ENCODE data around the gene PMM2. TPM values are rescaled to one million over a fixed set of nuclear protein-coding genes. Genes with fewer than 3 reads are reported as not detected.
"Not testable (repeated sequence)": the region's sequence is repeated elsewhere in the genome, so short reads cannot be mapped to it uniquely, and the experiment has no call there.

PMM2 gene
- total and polyA plus RNA-seq, 12 donors: 7.4 to 81.1 (median 26.3) TPM

DNA sequence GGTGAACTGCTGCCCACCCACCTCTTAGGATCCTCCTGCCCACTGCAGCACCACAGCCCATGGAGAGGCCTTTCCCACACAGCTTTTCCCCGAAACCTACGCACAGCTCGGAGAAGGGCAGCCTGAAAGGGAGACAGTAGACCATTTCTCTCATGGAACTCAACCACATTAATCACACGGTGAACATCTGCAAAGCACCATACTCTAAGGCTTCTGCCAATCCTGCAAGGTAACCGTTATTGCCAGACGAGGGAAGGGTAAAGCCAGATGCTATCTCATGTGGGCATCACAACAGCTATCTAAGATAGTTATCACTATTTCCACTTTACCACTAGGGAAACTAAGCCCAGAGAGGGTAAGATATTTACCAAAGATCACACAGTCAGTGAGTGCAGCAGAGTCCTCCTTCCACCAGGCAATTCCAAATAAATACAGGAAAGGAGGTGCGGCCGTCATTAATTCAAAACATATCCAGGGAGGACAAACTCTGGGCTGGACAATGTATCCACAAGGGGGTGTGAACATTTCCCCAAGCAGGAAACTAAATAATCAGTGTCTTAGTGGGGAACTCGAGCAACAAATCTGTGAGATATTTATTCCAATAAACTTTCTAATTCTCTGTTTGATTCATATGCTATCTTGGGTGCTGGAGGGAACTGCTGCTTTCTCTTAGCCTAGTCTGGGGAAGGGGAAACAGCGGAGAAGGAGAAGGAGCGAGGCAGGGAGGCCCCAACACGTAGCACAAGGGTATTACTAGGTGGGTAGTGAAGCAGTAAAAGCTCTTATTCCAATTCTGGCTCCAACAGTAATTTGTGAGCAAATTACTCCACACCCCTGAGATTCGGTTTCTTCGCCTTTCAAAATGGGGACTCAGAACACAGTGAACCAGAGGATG lies 923 bp upstream of the PMM2 start:
- no peak for TF ChIP-seq POLR2A (IDR thresholded peaks at IDR 0.05)
- Histone ChIP-seq H3K4me1 (replicated peaks in 1 of 2) (peaks cover 24 to 31% of the 10 kb centered on the region in 2 donors), H3K36me3 (replicated peaks in 1 of 2) (peaks cover 0 to 2% of the 10 kb centered on the region in 2 donors), H3K27ac (peak overlapping the region in 2 of 5 donors; percentile 48 to 92), H3K4me3 (peak overlapping the region; percentile 16 to 99 (median 88)), H3K9me3 (replicated peaks in 1 of 3) (no peaks in the 10 kb centered on the region), H3K27me3 (no peaks in the 10 kb centered on the region)
- WGBS, 4 donors: 42 to 52% (median 45%) methylated on average over 12 to 14 of the region's 14 CpGs
- DNase-seq: no peak
- intact Hi-C loops (cut with DNase I): loop anchor here in 1 of 2 donors (5.0 to 10.0 kb wide), 2 partner anchors 81 to 232 kb away; no protein-coding TSS in a partner anchor

DNA sequence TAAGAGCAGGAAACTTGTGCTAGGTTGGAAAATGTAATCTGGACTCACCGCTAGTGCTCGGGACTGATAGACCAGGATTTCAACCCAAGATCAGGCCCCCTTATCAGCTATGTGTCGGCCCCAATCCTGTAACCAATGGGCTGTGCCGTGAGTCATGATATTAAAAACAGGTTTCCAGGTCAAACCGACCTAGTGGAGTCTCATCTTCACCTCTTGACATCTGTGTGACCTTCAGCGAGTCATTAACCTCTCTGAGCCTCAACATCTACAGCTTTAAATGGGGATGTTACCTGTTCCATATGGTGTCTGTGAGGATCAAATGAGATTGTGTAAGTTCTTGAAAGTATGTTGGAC lies 512 bp downstream of the PMM2 start:
- Histone ChIP-seq H3K9me3 (replicated peaks in 1 of 3) (no peaks in the 10 kb centered on the region), H3K27me3 (no peaks in the 10 kb centered on the region), H3K27ac (peak overlapping the region in 4 of 5 donors; percentile 58 to 92 (median 65)), H3K4me1 (replicated peaks in 1 of 2) (peaks cover 24 to 31% of the 10 kb centered on the region in 2 donors), H3K36me3 (replicated peaks in 1 of 2) (peaks cover 0 to 17% of the 10 kb centered on the region in 2 donors), H3K4me3 (peak overlapping the region; percentile 81 to 99 (median 94))
- DNase-seq: peak in 2 of 7 donors; percentile 37 to 39
- 0 to 1% (median 1%) methylated on average over 5 to 6 of the region's 6 CpGs for WGBS, 4 donors
- intact Hi-C loops (cut with DNase I): loop anchor here in 1 of 2 donors (5.0 to 10.0 kb wide), 2 partner anchors 79 to 233 kb away; no protein-coding TSS in a partner anchor
- no peak for TF ChIP-seq POLR2A (IDR thresholded peaks at IDR 0.05)
- TF ChIP-seq, protein P1, sequence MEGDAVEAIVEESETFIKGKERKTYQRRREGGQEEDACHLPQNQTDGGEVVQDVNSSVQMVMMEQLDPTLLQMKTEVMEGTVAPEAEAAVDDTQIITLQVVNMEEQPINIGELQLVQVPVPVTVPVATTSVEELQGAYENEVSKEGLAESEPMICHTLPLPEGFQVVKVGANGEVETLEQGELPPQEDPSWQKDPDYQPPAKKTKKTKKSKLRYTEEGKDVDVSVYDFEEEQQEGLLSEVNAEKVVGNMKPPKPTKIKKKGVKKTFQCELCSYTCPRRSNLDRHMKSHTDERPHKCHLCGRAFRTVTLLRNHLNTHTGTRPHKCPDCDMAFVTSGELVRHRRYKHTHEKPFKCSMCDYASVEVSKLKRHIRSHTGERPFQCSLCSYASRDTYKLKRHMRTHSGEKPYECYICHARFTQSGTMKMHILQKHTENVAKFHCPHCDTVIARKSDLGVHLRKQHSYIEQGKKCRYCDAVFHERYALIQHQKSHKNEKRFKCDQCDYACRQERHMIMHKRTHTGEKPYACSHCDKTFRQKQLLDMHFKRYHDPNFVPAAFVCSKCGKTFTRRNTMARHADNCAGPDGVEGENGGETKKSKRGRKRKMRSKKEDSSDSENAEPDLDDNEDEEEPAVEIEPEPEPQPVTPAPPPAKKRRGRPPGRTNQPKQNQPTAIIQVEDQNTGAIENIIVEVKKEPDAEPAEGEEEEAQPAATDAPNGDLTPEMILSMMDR (IDR thresholded peaks at IDR 0.05): no peak

DNA sequence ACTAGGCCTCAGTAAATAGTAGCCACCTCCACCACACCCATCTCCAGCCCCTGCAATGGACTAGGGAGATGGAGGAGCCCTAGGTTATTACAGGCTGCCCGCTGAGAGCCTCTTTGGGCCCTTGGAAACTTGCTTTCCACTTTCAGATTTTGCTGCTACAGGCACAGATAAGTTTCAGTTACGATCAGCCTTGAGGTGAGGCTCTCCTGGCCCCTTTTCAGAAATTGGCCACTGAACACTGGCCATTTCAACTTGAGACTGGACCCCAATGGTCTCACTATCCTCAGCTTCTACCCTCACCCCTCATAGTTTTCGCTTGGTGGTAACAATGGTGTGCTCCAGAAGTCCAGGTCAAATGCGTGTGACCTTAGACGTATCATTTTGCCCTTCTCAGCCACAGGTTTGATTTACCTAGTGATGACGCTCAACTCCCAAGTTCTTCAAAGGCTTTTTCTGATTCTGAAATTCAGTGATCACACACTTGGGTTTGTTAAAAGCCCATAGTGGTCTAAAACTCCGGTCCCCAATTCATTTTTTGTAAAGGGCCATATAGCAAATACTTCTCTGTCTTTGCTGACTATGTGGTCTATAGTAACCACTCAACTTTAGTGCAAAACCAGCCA lies 1.0 kb downstream of the PMM2 start:
- H3K4me1 ChIP-seq (replicated peaks in 1 of 2): peaks cover 24 to 31% of the 10 kb centered on the region in 2 donors
- no peaks in the 10 kb centered on the region for H3K9me3 ChIP-seq (replicated peaks in 1 of 3)
- H3K4me3 ChIP-seq: peak overlapping the region in 3 of 4 donors; percentile 81 to 99 (median 93)
- TF ChIP-seq, protein P1 (IDR thresholded peaks at IDR 0.05): no peak
- TF ChIP-seq POLR2A (IDR thresholded peaks at IDR 0.05): no peak
- H3K27ac ChIP-seq: peak overlapping the region in 2 of 5 donors; percentile 58 to 92
- 55 to 67% (median 63%) methylated on average over 7 of the region's 7 CpGs for WGBS, 4 donors
- peaks cover 0 to 22% of the 10 kb centered on the region in 2 donors for H3K36me3 ChIP-seq (replicated peaks in 1 of 2)
- no peaks in the 10 kb centered on the region for H3K27me3 ChIP-seq
- no peak for DNase-seq
- intact Hi-C loops (cut with DNase I): loop anchor here in 1 of 2 donors (5.0 to 10.0 kb wide), 2 partner anchors 79 to 234 kb away; no protein-coding TSS in a partner anchor

DNA sequence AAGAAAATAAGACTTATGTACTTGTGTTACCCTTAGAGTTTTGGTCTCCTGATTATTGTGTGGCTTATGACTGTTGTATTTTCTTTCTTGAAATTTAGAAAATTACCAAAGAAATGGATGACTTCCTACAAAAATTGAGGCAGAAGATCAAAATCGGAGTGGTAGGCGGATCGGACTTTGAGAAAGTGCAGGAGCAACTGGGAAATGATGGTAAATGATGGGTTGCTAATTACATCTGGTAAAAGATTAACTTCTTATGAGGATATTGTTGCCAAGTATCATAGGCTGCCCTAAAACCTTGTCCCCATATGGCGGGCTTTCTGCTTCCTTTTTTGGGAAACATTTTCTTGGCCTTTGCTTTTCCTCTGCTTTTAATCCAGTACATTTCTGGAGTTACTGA lies 4.1 kb downstream of the PMM2 start:
- 89 to 94% (median 91%) methylated on average over 4 of the region's 4 CpGs for WGBS, 4 donors
- Histone ChIP-seq H3K27me3 (no peaks in the 10 kb centered on the region), H3K4me3 (no peak overlapping the region), H3K4me1 (replicated peaks in 1 of 2) (peaks cover 19 to 24% of the 10 kb centered on the region in 2 donors), H3K27ac (no peak overlapping the region), H3K9me3 (replicated peaks in 1 of 3) (no peaks in the 10 kb centered on the region), H3K36me3 (replicated peaks in 1 of 2) (peaks cover 0 to 52% of the 10 kb centered on the region in 2 donors)
- no peak for DNase-seq
- no peak for TF ChIP-seq POLR2A (IDR thresholded peaks at IDR 0.05)
- TF ChIP-seq, protein P1 (IDR thresholded peaks at IDR 0.05): no peak
- intact Hi-C loops (cut with DNase I): no loop called here

DNA sequence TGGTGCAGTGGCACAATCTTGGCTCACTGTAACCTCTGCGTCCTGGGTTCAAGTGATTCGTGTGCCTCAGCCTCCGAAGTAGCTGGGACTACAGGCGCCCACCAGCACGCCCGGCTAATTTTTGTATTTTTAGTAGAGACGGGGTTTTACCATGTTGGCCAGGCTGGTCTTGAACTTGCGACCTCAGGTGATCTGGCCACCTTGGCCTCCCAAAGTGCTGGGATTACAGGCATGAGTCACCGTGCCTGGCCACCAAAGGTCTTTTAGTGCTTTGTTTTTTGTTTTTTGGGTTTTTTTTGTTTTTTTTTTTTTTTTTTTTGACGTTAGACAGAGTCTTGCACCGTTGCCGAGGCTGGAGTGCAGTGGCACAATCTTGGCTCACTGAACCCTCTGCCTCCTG lies 6.1 kb downstream of the PMM2 start:
- H3K4me3 ChIP-seq; intact Hi-C loops (cut with DNase I); H3K27ac ChIP-seq; H3K9me3 ChIP-seq (replicated peaks in 1 of 3); DNase-seq; H3K27me3 ChIP-seq: not testable (repeated sequence)
- peaks cover 7 to 16% of the 10 kb centered on the region in 2 donors for H3K4me1 ChIP-seq (replicated peaks in 1 of 2)
- WGBS, 4 donors: 88 to 90% (median 88%) methylated on average over 12 of the region's 12 CpGs
- H3K36me3 ChIP-seq (replicated peaks in 1 of 2): peaks cover 0 to 73% of the 10 kb centered on the region in 2 donors

Data from adrenal gland (tissue), 12 donors.